GM21528 (cell line): Measurements from ENCODE around the gene EIF4G2.

ENCODE experiments used
- ATAC-seq: cut with Tn5 transposase; IDR thresholded peaks from one replicate; pipeline ENCODE4 v1.9.1; 2021; ENCODE audit warnings: mild to moderate bottlenecking, moderate library complexity; ENCODE audit not compliant: unreplicated experiment, low FRiP score

Gene EIF4G2

DNA sequence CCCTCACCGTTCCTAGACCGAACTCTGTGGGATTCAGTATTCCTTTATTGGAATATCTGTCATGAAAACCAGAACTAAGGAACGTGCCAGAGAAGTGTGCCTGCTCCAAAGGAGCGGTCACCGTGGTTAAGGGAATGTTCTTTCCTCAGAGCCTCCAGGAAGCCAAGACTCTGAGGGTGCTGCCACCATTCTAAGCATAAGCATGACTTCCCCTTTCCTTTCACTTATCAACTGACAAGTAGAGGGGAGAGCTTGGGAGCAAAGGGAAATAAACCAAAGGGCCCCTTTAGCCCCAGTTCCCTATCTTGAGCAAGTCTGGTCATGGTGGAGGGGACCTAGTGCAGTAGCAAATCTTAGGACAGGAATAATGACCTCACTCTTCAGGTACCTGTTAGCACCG, 30.9 kb downstream of the EIF4G2 start:
- no peak for ATAC-seq

DNA sequence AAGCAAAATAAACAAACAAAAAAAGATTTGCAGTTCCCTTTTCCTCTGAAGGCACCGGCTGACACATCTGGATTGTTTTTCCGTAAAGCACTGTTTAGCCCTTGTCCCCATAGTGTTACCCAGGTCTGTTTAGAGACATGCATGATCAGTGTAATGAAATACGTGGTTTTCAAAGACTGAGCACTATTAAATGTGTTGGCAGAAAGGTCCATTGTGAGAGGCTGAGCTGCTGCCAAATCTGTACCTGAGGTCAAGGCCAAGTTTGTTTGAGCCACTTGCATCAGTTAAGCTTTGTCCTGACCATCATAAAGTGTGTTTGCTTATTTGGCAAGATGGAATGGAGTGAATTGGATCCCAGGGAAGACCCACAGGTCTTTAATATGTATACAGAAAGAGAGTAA, 31.3 kb downstream of the EIF4G2 start:
- no peak for ATAC-seq

DNA sequence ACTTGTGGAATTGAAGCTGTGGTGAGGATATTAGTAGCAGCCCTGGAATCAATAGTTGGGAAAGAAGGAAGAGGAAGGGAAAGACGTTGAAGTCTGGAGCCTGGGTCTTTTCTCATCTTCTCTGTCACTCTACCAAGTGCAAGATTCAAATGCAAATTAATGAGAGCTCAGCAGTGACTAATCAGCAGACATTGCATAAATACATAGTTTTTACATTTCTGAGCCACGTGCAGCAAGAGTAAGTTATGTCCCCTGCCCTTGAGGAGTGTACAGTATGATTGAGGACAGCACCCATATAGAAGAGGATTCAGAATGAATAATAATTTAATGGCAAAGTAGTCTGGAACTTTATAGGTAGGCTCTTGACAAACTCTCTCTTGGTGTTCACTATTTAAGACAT, 33.9 kb downstream of the EIF4G2 start:
- ATAC-seq = no peak

DNA sequence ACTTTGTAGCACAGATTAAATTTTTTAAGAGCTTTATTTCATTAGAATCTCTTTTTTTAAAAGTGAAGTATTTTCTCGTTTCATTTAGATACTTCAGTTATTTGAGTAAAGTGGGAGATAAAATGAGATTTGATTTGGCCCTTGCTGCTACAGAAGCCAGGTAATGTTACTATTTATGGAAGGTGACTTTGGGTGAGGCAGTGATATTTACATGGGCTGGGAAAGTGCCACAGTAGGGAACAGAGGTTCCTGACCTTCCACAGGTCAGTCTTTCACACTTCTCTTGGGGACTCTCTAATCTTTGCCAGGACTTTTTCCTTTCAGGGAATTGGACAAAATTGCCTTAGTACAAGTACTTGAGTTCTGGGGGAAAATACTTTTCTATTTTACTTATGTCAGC, 37.3 kb downstream of the EIF4G2 start:
- no peak for ATAC-seq

DNA sequence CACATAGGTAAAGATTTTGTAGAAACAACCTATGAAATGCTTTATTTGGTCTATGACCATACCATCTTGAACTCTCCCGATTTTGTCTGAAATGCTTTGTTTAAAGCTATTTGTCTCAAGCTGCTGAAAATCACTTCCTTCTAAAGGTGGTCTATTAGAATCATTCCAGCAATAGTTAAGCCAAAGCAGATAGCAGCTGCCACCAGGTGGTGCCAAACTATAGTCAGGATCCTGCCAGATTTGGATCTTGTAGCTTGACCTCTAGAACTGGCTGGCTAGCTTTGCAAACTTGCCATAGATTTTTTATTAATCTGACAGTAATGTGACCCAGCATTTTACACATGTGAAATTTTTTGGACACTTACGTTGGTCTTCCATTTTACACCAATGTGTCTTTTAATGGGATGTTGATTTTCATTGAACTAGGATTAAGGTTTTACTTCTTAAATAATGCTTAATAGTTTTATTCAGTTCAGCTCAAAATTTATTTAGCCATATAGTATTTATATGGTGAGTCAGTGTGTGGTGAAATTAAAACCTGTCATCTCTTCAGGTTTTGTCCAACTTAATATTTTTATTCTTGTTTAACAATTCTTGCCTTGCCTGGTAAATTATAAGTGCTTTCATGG, 38.0 kb downstream of the EIF4G2 start:
- ATAC-seq = no peak

DNA sequence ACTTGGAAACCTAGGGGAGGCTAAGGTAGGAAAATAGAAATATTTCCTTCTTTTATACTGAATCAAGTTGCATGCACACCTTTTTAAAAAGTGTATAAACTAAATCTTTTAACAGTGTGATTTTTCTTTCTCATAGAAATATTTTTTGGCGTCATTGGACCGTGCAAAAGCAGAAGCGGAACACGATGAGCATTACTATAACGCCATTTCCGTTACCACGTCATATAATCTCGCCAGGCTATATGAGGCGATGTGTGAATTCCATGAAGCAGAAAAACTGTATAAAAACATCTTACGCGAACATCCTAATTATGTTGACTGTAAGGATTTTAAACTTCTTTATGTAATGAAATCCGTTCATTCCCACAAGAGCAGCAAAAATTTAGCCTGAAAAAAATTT, 44.3 kb downstream of the EIF4G2 start:
- ATAC-seq = no peak

DNA sequence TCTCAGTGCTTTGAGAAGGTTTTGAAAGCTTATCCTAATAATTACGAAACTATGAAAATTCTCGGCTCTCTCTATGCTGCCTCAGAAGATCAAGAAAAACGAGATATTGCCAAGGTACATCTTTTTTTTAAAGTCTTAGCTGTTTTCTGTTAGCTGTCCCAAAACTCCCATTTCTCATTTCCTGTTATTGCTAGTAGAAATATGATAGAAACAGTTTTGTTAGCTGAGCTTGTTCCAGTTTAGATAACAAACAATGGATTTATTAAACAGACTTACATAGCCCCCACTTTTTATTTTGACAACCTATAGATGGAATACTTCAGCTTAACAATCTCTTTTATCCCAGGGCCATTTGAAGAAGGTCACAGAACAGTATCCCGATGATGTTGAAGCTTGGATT, 45.0 kb downstream of the EIF4G2 start:
- ATAC-seq = no peak

DNA sequence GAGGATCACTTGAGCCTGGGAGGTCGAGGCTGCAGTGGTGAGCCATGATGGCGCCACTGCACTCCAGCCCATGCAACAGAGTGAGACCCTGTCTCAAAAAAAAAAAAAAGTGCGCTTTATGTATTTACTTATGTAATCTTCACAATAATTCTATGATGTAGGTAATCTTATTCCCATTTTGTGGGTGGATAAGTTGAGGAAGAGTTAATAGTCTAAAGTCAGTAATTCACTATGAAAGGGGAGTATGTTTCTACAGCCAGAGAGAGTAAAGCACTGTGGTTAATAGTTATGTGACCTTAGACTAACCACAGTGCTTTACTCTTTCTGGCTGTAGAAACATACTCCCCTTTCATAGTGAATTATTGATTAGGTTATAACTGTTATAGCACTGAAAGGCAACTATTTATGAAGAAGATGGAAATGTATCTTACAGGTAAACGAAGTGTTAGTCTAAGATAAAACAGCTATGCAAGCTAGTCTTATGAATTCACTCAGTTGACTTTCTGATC, 45.8 kb downstream of the EIF4G2 start:
- no peak for ATAC-seq

DNA sequence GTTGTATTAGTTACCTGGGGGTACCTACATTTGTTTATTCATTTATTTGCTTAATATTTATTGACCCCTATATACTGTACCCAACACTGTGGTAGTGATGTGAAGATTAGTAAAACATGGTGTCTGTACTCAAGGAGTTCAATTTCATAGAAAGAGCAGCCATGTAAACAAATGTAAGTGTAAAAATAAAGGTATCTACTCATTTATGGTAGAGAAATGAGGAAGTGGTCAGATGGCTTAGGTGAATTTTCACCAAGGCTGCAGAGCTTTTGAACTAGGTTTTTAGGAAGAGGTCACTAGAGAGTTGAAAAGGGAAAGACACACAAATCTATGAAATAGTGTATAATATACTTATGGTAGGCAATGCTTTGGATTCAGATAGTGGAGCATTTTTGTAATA, 46.5 kb downstream of the EIF4G2 start:
- ATAC-seq = peak; percentile 86

DNA sequence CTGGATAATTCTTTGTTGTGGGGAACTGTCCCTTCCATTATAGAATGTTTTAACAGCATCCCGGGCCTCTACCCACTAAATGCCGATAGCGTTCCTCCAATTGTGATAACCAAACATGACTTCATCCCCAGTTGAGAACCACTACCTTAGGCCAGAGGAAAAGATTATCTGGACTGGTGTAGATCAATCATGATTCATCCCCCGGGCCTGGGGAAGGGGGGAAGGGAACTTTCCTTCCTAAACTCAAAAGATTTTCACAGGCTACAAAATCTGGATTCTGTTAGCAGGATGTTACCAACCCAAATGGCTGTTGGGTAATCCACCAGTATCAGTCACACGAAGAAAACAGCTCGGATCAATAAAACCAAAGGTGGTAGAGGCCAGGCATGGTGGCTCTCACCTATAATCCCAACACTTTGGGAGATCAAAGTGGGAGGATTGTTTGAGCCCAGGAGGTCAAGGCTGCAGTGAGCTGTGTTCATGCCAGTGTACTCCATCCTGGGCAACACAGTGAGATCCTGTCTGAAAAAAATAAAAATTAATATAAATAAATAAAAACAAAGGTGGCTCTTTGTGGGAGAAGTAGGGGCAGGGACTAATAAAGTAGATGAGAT, 47.5 kb downstream of the EIF4G2 start:
- ATAC-seq = no peak

DNA sequence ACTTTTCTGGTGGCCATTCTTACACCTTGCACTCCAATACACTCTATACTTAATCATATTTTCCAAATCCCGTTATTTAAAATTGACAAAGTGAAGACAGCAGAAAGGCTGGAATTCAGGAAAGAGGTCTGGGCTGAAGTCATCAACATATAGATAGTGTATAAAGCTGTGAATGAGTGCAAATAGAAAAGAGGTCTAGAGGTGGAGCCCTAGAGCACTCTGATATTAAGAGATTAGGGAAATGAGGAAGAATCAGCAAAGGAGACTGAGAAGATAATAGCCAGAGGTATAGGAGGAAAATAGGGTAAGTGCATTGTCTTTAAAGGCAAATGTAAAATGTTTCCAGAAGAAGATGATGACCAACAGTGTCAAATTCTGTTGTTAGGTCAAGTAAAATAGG, 49.8 kb downstream of the EIF4G2 start:
- no peak for ATAC-seq

DNA sequence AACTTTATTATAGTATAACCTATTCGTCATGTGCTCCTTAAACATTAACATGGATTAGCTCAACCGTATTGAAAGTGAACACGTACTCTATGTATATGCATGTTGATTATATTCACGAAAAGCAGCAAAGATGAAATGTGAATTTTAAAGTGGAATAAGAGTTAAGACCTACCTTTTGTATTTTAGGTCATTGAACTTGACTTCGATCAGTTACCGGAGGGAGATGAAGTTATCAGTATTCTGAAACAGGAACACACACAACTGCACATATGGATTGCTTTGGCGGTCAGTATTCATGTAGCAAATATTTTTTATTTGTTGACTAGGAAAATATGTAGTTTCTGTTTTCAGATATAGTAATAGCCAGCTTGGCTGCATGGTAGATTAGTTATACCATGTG, 56.2 kb downstream of the EIF4G2 start:
- no peak for ATAC-seq

DNA sequence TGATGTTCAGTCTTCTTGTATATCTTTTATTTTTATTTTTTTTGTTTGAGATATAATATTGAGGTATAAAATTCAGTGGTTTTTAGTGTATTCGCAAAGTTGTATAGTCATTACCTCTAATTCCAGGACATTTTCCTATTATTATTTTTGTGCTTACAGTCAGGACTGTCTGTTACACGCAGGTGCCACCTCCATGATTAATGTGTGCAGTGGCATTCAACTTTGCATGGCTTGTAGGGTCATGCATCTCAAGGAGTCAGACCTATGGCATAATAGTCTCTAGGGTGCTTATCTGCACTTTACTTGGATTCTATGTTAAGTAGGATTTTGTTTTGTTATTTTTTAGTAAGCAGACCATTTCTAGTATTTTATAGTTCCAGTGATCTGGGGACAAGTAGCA, 56.7 kb downstream of the EIF4G2 start:
- no peak for ATAC-seq

DNA sequence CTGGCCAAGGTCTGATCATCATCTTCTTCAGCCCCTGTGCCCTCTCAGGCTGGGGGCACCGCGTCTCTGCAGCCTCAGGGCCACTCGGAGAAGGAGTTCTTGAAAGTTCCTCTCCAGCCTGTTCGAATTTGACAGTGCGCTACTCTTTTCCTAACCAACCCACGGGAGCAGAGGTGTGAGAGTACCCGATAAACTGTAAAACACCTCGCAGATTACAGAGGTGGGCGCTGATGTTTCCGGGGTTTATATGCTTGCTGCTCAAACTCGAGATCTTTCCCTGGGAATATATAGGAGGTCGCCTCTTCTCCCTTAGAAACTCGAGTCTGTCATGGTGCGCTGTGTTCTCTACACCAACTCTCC, 57.2 kb downstream of the EIF4G2 start:
- ATAC-seq = peak; percentile 35

DNA sequence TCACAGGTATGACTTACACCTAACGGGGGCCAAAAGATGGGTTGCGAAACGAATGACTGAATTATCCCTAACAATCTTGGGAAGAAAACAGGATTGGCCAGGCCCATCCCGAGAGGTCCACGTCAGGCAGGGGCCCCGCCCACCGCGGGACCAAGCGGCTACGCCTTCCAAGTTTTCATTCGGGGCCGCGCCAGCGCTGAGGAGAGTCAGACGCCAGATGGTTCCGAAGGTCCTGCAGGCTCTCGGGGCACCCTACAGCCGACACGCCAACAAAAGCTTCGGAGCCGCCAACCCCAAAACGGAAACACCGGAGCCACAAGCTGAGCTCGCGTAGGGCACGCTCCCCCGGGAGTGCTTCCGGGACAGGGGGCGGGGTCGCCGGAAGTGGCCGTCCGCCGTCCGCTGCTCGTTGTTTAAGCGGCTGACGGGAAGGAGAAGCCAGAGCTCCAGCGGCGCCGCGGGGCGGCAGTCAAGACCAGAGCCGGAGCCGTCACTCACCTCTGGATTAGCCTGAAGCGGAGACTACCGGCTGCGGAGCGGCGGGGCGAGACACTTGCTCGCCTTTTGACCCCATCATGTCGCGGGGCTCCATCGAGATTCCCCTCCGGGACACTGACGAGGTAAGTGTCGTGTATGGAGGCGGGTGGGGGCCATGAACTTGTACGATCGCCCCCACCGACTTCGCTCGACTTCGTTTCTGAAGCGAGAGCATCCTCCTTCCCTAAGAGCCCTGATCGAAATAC, 57.7 kb downstream of the EIF4G2 start, which contains the start of gene CTR9:
Gene CTR9, plus strand, starts transcription at position 409 of the 743 bp plus-strand sequence. Its CDS starts 167 bp downstream, at position 576.
- ATAC-seq = peak; percentile 90

DNA sequence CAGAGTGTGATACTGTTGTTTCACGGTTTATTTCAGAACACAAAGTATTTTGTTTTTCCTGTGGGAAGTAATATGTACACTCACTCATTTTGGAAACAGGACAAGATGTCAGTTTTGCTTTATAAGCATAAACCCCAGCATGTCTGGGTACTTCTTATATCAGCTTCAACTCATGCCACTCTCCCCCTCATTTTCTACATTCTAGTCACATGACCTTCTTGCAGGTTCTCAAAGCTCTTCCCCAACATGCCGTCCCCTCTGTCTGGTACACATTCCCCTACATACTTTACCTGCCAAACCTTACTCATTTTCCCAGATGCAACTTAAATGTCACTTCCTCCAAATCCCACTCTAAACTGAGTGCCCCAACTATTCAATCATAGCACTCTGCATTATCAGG, 59.2 kb downstream of the EIF4G2 start:
- no peak for ATAC-seq

DNA sequence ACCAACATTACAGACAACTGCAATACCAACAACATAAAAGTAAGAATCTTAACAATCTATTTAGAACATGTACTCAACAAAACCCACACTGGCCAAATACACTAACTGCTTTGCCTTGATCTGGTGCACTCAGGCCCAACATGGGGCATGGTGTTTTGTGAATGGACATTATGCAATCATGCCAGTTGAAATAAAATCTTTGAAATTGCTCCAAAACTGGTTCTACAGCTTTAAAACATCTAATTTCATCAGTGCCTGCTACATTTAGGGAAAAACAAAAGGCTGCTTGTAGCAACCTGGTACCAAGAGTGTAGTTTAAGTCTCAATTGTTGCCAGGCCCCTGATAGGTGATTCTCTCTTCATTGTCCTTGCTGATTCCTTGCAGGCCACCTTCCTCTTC, 61.0 kb downstream of the EIF4G2 start:
- no peak for ATAC-seq
